ENCODE measurements around the gene SKP2. TPM values are rescaled to one million over a fixed set of nuclear protein-coding genes. Genes with fewer than 3 reads are reported as not detected.

Gene SKP2
- total RNA-seq, 1 donor from 2014 or later = 98.4 TPM

DNA sequence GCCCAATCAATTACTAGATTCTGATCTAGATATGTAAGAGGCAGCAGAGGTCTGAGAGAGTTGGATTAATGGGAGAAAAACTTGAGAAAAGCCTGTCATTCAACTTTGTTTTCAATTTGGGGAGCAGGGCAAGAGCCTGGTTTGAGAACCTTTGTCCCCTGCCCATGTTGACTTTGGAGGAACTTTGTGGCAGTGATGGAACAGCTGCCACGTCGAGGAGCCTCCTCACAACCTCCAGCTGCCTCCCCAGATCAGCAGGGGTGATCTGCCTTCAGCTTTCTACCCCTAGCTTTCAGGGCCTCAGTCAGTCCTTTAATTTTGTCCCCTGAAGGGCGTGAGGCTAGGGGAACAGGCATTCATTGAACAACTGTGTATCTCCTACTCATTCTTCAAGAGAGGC lies 8.7 kb downstream of the SKP2 start:
- Mint-ChIP-seq H3K36me3 (peaks cover 53% of the 10 kb centered on the region), H3K4me1 (ENCODE audit: unreplicated experiment) (peaks cover 32% of the 10 kb centered on the region), H3K27me3 (no peaks in the 10 kb centered on the region), H3K4me3 (no peak overlapping the region), H3K27ac (no peak overlapping the region), H3K9me3 (no peaks in the 10 kb centered on the region)
- TF ChIP-seq CTCF (conservative IDR thresholded peaks at IDR 0.05) = no peak
- no peak for DNase-seq (ENCODE audit: extremely low spot score, unreplicated experiment)

- no peak overlapping the region for H3K4me3 Mint-ChIP-seq
- DNase-seq (ENCODE audit: extremely low spot score, unreplicated experiment) = no peak
- no peaks in the 10 kb centered on the region for H3K9me3 Mint-ChIP-seq
- TF ChIP-seq CTCF (conservative IDR thresholded peaks at IDR 0.05) = no peak
- no peaks in the 10 kb centered on the region for H3K27me3 Mint-ChIP-seq
- H3K4me1 Mint-ChIP-seq (ENCODE audit: unreplicated experiment) = peaks cover 24% of the 10 kb centered on the region
- peaks cover 53% of the 10 kb centered on the region for H3K36me3 Mint-ChIP-seq
- H3K27ac Mint-ChIP-seq = no peak overlapping the region
Observed at GRCh38 chr5:36161361-36161760, 9.4 kb downstream of the SKP2 start.

DNA sequence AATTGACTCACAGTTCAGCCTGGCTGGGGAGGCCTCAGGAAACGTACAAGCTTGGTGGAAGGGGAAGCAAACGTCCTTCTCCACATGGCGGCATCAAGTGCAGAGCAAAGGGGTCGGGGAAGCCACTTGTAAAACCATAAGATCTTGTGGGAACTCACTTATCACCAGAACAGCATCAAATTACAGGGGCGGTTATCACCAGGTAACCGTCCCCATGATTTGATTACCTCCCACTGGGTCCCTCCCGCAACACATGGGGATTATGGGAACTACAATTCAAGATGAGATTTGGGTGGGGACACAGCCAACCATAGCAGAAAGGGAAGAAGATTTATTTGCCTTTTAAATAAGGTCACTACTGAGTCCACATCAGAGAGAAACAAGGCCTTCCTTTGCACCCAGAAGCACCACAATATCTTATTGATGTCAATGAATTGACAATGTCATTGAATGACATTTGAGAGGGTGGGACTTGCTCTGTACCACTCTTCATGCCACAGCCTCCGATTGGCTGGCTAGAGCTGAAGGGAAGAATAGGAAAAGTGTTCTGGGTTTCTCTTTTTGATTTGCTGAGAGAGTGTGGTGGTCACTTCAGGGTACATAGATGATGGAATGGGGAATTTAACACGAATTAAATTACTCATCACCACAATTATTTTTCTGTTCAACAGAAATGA lies 11.0 kb downstream of the SKP2 start:
- DNase-seq (ENCODE audit: extremely low spot score, unreplicated experiment) = no peak
- Mint-ChIP-seq H3K36me3 (peaks cover 54% of the 10 kb centered on the region), H3K27ac (no peak overlapping the region), H3K9me3 (no peaks in the 10 kb centered on the region), H3K4me3 (no peak overlapping the region), H3K27me3 (no peaks in the 10 kb centered on the region), H3K4me1 (ENCODE audit: unreplicated experiment) (peaks cover 10% of the 10 kb centered on the region)
- TF ChIP-seq CTCF (conservative IDR thresholded peaks at IDR 0.05) = no peak

DNA sequence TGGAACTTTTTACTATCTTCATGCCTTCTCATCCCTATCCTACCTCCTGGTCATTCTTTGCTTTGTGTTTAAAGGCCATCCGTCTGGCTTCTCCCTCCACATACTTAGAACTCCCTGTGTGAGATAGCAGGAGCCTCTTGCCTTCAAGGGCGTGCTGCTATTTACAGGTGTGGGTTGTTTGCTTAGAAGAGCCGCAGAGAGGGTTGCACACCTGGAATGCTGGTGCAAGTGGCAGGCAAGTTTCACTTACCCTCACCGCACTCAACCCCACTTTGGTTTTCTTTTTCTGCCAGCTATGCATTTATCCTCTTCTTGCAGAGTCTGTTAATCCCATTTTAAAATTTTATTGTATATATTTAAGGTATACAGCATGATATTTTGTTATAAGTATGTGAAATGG lies 12.6 kb downstream of the SKP2 start:
- no peak for TF ChIP-seq CTCF (conservative IDR thresholded peaks at IDR 0.05)
- Mint-ChIP-seq H3K9me3 (no peaks in the 10 kb centered on the region), H3K4me1 (ENCODE audit: unreplicated experiment) (peaks cover 4% of the 10 kb centered on the region), H3K27ac (no peak overlapping the region), H3K27me3 (no peaks in the 10 kb centered on the region), H3K4me3 (no peak overlapping the region), H3K36me3 (peaks cover 46% of the 10 kb centered on the region)
- DNase-seq (ENCODE audit: extremely low spot score, unreplicated experiment) = no peak

GRCh38 chr5:36168737-36169136 lies 16.8 kb downstream of the SKP2 start:
- Mint-ChIP-seq H3K27me3 (no peaks in the 10 kb centered on the region), H3K4me3 (no peak overlapping the region), H3K36me3 (peaks cover 28% of the 10 kb centered on the region), H3K27ac (no peak overlapping the region), H3K4me1 (ENCODE audit: unreplicated experiment) (no peaks in the 10 kb centered on the region), H3K9me3 (no peaks in the 10 kb centered on the region)
- no peak for DNase-seq (ENCODE audit: extremely low spot score, unreplicated experiment)
- no peak for TF ChIP-seq CTCF (conservative IDR thresholded peaks at IDR 0.05)
